ENCODE data around the gene LRRC32.

The LRRC32 gene, protein sequence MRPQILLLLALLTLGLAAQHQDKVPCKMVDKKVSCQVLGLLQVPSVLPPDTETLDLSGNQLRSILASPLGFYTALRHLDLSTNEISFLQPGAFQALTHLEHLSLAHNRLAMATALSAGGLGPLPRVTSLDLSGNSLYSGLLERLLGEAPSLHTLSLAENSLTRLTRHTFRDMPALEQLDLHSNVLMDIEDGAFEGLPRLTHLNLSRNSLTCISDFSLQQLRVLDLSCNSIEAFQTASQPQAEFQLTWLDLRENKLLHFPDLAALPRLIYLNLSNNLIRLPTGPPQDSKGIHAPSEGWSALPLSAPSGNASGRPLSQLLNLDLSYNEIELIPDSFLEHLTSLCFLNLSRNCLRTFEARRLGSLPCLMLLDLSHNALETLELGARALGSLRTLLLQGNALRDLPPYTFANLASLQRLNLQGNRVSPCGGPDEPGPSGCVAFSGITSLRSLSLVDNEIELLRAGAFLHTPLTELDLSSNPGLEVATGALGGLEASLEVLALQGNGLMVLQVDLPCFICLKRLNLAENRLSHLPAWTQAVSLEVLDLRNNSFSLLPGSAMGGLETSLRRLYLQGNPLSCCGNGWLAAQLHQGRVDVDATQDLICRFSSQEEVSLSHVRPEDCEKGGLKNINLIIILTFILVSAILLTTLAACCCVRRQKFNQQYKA

GRCh38 chr11:76670485-76671236 lies at the start of gene LRRC32:
TSS of gene LRRC32 (minus strand) at chr11:76670747. CDS start at chr11:76665954, 4,793 bp downstream.
- no peak for DNase-seq

GRCh38 chr11:76719686-76720085 lies 49.1 kb upstream of the LRRC32 start:
- DNase-seq, result no peak

DNA sequence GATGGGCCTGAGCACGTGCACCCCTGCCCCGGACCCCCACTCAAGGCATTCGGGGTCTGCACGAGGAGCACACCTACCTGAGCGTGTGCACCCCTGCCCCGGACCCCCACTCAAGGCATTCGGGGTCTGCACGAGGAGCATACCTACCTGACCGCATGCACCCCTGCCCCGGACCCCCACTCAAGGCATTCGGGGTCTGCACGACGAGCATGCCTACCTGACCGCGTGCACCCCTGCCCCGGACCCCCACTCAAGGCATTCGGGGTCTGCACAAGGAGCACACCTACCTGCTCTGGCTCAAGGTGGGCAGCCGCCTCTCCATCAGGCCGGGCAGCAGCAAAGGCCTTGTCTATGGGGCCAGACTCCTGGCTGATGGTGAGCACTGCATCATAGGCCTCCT lies 48.7 kb upstream of the LRRC32 start:
- DNase-seq, result no peak

GRCh38 chr11:76717816-76718215 lies 47.3 kb upstream of the LRRC32 start:
- no peak for DNase-seq

DNA sequence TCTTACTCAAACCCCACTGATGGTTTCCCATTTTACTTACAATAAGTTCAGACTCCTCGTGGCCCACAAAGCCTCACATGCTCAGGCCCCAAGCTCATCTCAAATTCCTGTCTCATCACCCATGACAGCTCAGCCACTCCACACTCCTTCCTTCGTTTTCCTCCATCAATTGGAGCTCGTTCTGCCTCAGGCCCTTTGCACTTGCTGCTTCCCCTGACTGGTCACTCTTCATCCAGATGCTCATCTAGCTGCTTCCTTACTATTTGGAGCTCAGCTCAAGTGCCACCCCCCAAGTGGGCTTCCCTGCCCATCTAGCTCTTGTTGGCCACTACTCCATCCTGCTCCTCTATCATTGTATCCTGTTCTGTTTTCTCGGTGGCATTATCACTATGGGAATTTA lies 46.8 kb upstream of the LRRC32 start:
- no peak for DNase-seq

DNA sequence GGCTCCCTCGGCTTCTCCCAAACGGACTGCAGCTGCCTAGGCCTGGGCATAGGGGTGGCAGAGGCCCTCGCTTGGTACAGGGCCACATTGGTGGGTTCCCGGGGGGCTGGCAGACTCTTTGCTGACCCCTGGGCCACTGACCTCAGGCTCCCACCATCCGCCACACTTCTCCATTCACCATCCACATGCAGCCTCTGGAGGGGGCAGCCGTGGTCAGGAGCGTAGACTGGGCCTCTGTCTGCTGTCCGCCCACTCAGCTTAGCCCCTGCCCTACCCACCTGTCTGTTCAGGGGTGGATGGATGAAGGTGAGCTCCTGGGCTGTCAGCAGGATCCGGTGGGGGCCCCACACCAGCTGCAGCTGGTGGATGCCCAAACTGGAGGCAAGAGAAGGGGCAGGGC lies 45.7 kb upstream of the LRRC32 start:
- no peak for DNase-seq

DNA sequence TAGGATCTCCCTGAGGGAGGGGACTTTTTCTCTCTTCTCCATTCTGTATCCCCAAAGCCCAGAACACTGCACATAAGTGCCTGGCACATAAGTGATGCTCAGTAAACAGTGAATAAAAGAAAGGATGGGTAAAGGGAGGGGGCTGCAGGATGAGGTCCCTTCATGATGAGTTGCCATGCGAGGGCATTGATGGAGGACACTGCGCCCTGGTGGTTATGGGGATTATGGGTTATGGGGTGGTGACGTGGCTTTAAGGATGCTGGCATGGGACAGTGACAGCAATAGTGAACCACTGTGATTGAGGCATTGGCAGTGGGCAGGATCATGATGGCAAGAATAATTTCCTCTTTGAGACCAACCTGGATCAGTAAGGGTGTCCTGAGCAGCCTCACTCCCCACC lies 43.9 kb upstream of the LRRC32 start:
- DNase-seq, result no peak

- no peak for DNase-seq
Measured at GRCh38 chr11:76713499-76713898, 43.0 kb upstream of the LRRC32 start.

DNA sequence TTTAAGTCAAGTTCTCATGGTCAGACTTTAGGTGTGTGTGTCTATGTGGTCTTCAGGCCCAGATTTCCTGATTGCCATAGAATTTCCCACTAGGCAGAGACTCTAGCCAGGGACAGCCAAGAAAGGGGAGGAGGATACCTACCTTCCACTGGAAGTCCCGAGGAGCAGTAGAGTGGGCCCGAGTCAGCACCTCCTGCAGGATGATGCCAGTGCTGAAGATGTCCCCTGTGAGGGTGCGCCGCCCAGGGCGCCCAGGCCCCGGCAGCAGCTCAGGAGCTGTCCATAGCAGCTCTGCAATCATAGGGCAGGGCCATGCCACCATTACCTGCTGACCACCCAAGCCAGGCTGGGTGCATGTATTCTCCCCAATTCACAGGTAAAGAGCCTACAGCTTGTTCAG lies 41.6 kb upstream of the LRRC32 start:
- DNase-seq, result no peak

GRCh38 chr11:76709756-76710155 lies 39.2 kb upstream of the LRRC32 start:
- no peak for DNase-seq

DNA sequence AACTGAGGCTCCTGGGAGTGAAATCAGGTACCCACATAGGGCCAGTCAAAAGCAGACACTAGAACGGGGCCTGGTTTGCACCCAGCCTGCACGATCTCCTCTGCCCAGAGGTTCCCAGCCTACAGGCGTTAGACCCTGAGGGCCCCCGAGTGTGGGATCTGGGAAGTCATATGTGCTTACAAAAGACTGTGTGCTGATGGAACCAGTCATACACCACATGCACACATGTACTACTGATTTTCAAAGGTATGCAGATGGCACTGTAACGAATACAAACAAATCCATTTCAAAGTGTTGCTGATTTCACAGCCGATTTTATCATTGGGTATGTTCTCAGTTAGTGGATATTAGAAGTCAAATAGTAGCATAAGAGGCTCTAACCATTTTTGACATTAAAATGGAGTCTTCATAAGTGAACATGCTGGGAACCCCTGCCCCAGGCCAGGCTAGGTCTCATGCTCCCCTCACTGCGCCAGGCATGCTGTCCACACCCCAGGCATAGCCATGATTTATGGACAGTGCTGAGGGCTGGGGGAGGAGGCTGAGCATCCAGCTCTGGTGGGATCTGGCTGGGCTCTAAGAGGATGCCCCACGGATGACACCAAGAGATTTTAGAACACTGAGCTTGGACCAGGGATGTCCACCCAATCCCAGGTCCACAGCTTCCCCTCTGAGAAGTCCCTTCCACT lies 38.6 kb upstream of the LRRC32 start:
- DNase-seq, result no peak

DNA sequence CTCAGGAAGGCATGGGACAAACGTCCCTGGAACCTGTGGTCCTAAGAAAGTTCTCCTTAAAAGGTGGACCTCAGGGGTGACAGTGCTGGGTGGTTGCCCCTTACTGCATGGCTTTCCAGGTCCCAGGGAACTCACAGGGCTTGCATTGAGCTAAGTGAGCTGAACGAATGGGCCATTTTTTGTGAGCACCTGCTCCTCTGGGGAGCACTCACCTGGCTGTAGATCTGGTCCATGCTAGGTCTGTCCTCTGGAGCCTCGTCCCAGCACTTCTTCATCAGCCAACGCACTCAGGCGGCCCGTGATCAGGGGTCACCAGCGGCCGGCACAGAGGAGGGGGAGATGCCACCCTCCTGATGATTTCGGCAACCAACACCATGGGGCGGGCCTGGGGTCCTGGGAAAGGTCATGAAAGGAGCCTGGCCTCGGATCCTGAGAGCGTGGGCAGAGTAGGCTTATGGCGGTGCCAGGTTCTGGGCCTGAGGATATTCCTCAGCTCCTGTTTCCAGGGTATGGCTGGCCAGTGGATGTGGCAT lies 36.8 kb upstream of the LRRC32 start:
- DNase-seq, result no peak

- DNase-seq, result no peak
Measured at GRCh38 chr11:76706667-76707066, 36.1 kb upstream of the LRRC32 start.

GRCh38 chr11:76705826-76706225 lies 35.3 kb upstream of the LRRC32 start:
- no peak for DNase-seq

DNA sequence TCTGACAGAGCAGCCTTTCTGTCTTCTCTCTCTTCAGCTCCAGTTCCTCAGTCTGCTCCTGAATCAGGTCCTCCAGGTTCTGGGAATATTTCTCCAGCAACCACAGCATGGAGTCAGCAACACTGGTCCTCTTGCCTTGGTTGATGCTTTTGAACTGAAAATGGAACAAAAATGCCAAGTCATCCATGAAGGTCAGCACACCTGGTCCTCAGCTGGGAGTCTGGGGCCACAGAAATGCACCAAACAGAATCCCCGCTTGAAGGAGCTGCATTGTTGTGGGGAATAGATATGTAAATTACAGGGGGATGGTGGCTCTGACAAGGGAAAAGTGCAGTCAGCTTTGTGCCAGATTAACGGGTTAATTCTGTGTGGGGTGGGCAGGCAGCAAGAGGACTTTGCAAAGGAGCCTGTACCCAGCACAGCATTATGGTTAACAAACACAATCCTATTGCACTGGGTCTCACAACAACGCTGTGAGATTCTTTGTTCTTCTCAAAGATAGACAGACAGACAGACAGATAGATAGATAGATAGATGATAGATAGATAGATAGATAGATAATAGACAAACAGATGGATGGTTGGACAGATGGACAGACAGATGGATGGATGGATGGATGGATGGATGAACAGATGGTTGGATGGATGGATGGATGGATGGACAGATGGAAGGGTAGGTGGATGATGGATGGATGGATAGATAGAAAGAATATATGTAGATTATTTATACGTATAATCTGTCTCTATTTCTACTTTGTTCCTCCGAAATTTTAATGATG lies 33.8 kb upstream of the LRRC32 start:
- DNase-seq, result no peak

GRCh38 chr11:76703707-76704106 lies 33.2 kb upstream of the LRRC32 start:
- no peak for DNase-seq

- no peak for DNase-seq
Measured at GRCh38 chr11:76702336-76703128, 32.0 kb upstream of the LRRC32 start.

DNA sequence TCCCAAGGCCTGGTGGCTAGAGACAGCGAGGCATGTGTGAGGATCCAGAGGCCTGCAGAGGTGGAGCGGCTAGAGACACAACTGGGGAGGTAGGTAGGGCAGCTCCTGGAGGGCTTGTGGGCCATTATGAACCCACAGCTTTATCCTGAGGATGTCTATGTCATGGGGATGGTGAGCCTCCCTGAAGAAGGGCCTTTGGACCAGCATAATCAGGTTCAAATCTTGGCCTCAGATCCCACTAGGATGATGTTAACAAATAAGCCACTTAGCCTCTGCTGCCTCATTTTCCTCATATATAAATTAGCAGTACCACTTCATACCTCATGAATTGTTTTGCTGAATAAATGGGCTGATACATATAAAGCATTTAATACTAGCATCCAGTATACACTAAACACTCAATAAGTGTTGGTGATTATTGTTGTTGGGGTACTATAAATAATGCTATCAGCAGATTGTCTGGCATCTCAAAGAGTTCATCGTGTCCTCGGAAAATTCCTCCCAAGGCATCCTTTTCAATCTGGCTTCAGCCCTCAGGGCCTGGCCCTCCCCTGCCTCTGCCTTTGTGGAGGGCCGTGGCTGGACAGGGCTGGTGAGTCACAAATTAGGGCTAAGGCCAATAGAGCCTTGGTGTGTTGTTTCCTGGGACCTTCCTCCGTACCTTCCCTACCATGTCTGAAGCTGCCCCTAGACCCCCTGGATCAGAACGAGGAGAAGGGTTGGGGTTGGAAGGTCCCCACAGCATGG lies 30.9 kb upstream of the LRRC32 start:
- DNase-seq, result no peak

- DNase-seq, result peak in 1 of 2 donors; percentile 99
Measured at GRCh38 chr11:76700177-76701100, 29.9 kb upstream of the LRRC32 start.
